Measurements from ENCODE around the gene KCTD15.

KCTD15 gene

GRCh38 chr19:33751436-33751770, 45.3 kb upstream of the KCTD15 start:
- no peak for TF ChIP-seq CTCF (IDR thresholded peaks at IDR 0.05; ENCODE audit: insufficient read depth, low read depth, low read length, missing control alignments)
- no peak for DNase-seq (ENCODE audit: low read depth)
- no peak overlapping the region for H3K4me3 ChIP-seq (ENCODE audit: low read depth, low read length)

- TF ChIP-seq CTCF (IDR thresholded peaks at IDR 0.05; ENCODE audit: insufficient read depth, low read depth, low read length, missing control alignments): no peak
- no peak overlapping the region for H3K4me3 ChIP-seq (ENCODE audit: low read depth, low read length)
- DNase-seq (ENCODE audit: low read depth): no peak
Measured at GRCh38 chr19:33752018-33752800, 44.5 kb upstream of the KCTD15 start.

- no peak overlapping the region for H3K4me3 ChIP-seq (ENCODE audit: low read depth, low read length)
- DNase-seq (ENCODE audit: low read depth): no peak
- TF ChIP-seq CTCF (IDR thresholded peaks at IDR 0.05; ENCODE audit: insufficient read depth, low read depth, low read length, missing control alignments): no peak
Measured at GRCh38 chr19:33752945-33753344, 43.7 kb upstream of the KCTD15 start.

- H3K4me3 ChIP-seq (ENCODE audit: low read depth, low read length): no peak overlapping the region
- DNase-seq (ENCODE audit: low read depth): no peak
- TF ChIP-seq CTCF (IDR thresholded peaks at IDR 0.05; ENCODE audit: insufficient read depth, low read depth, low read length, missing control alignments): no peak
Measured at GRCh38 chr19:33754361-33754760, 42.3 kb upstream of the KCTD15 start.

- no peak for DNase-seq (ENCODE audit: low read depth)
- no peak overlapping the region for H3K4me3 ChIP-seq (ENCODE audit: low read depth, low read length)
Measured at GRCh38 chr19:33755099-33756035, 41.3 kb upstream of the KCTD15 start.

GRCh38 chr19:33756177-33756576, 40.5 kb upstream of the KCTD15 start:
- no peak for TF ChIP-seq CTCF (IDR thresholded peaks at IDR 0.05; ENCODE audit: insufficient read depth, low read depth, low read length, missing control alignments)
- DNase-seq (ENCODE audit: low read depth): no peak
- no peak overlapping the region for H3K4me3 ChIP-seq (ENCODE audit: low read depth, low read length)

More at GRCh38 chr19:33755099-33756035, 41.3 kb upstream of the KCTD15 start:
- TF ChIP-seq CTCF (IDR thresholded peaks at IDR 0.05; ENCODE audit: insufficient read depth, low read depth, low read length, missing control alignments): no peak

Measured in GM12865 (cell line).